Transverse colon (tissue), 4 donors: ENCODE measurements around the gene AZU1.

ENCODE experiments used
- CTCF ChIP-seq, 5 experiments: fragments of 200-600 bp in 3 of 5; fragments of 450-650 bp in 2 of 5; sonication (generic) in 3 of 5; IDR thresholded peaks; 1 replicate in 2 of 5; 2 replicates in 3 of 5; pipeline ENCODE4 v1.5.1; 2016 to 2017; ENCODE audit warnings: antibody characterized with exemption in 5 of 5, inconsistent platforms in 3 of 5, mild to moderate bottlenecking in 2 of 5, moderate library complexity in 1 of 5
- POLR2A ChIP-seq: fragments of 450-650 bp; IDR thresholded peaks from one replicate; pipeline ENCODE4 v1.6.1; 2016; ENCODE audit warnings: antibody characterized with exemption, mild to moderate bottlenecking, moderate library complexity
- POLR2AphosphoS5 ChIP-seq, 3 donors: sonication (generic); formaldehyde crosslinking; IDR thresholded peaks; one replicate each; pipeline ENCODE4 v1.6.1; 2016; ENCODE audit warnings: antibody characterized with exemption in 3 of 3

GRCh38 chr19:778910-779653 lies 48.6 kb upstream of the AZU1 start:
- TF ChIP-seq CTCF (IDR thresholded peaks at IDR 0.05) (no peak), POLR2AphosphoS5 (IDR thresholded peaks at IDR 0.05) (peak in 1 of 3 donors; percentile 34), POLR2A (no peak)
